Measurements from ENCODE around the gene PRMT1. TPM values are rescaled to one million over a fixed set of nuclear protein-coding genes. Genes with fewer than 3 reads are reported as not detected.

PRMT1 gene
- total and polyA plus RNA-seq, 9 of the 15 experiments (the other 6 are each of a cell fraction or from before 2014, with no cell fraction given), result 13.3 to 464 (median 326) TPM

DNA sequence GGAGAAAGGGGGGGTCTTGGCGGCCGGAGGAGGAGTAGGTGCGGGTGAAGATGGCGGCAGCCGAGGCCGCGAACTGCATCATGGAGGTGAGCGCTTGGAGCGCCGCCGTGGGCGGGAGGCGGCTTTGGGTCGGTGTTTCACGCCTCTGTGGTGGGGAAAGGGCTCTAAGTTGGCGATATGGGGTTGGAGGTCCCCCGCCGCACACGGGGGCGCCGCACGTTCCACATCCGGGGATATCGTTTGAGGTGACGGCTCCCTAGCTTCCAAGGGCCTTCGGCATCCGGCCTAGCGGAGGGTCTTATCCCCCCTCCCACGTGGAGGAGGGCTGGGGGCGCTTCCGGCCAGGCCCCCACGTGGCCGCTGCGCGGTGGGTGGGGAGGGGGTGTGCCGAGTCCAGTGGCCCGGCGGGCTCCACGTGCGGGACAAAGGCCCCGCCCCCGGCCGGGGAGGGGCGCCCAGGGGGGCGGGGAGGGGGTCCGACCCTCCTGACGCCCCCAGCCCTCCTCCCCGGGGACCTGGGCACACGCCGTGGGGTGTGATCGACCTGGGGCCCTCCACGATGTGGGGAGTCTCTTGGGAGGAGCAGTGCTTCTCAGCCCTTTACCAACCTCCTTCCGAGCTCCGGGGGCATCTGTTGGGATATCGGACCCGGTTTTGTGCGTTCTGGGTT lies at the start of gene PRMT1 (continued):
- TF ChIP-seq, protein P1, sequence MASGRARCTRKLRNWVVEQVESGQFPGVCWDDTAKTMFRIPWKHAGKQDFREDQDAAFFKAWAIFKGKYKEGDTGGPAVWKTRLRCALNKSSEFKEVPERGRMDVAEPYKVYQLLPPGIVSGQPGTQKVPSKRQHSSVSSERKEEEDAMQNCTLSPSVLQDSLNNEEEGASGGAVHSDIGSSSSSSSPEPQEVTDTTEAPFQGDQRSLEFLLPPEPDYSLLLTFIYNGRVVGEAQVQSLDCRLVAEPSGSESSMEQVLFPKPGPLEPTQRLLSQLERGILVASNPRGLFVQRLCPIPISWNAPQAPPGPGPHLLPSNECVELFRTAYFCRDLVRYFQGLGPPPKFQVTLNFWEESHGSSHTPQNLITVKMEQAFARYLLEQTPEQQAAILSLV (tag; IDR thresholded peaks at IDR 0.05), result no peak
- TF ChIP-seq BRCA1 (IDR thresholded peaks at IDR 0.05) (no peak), BRCA1 (CRISPR knock-in tag; IDR thresholded peaks at IDR 0.05) (no peak), RBM17 (IDR thresholded peaks at IDR 0.05; ENCODE audit: borderline replicate concordance, low read depth, low read length) (no peak), ZNF133 (CRISPR knock-in tag; IDR thresholded peaks at IDR 0.05) (no peak), TAF9B (IDR thresholded peaks at IDR 0.05; ENCODE audit: partially characterized antibody) (peak; percentile 82), ZNF583 (CRISPR knock-in tag; IDR thresholded peaks at IDR 0.05) (no peak), CC2D1A (IDR thresholded peaks at IDR 0.05) (no peak), COPS2 (conservative IDR thresholded peaks at IDR 0.05) (no peak), PHB2 (IDR thresholded peaks at IDR 0.05; ENCODE audit: low read depth) (no peak), BRF1 (IDR thresholded peaks at IDR 0.05; ENCODE audit: borderline replicate concordance, extremely low read depth, insufficient read length) (no peak), NFATC3 (IDR thresholded peaks at IDR 0.05) (no peak), POLR3A (IDR thresholded peaks at IDR 0.05; ENCODE audit: borderline replicate concordance, extremely low read depth, insufficient read depth, insufficient read length) (no peak), SP1 (CRISPR knock-in tag; IDR thresholded peaks at IDR 0.05) (no peak), SMARCE1 (IDR thresholded peaks at IDR 0.05) (no peak), GABPA (tag; conservative IDR thresholded peaks at IDR 0.05; ENCODE audit: low read depth) (peak; percentile 62), ZEB2 (IDR thresholded peaks at IDR 0.05) (no peak)
- TF ChIP-seq, protein P2, sequence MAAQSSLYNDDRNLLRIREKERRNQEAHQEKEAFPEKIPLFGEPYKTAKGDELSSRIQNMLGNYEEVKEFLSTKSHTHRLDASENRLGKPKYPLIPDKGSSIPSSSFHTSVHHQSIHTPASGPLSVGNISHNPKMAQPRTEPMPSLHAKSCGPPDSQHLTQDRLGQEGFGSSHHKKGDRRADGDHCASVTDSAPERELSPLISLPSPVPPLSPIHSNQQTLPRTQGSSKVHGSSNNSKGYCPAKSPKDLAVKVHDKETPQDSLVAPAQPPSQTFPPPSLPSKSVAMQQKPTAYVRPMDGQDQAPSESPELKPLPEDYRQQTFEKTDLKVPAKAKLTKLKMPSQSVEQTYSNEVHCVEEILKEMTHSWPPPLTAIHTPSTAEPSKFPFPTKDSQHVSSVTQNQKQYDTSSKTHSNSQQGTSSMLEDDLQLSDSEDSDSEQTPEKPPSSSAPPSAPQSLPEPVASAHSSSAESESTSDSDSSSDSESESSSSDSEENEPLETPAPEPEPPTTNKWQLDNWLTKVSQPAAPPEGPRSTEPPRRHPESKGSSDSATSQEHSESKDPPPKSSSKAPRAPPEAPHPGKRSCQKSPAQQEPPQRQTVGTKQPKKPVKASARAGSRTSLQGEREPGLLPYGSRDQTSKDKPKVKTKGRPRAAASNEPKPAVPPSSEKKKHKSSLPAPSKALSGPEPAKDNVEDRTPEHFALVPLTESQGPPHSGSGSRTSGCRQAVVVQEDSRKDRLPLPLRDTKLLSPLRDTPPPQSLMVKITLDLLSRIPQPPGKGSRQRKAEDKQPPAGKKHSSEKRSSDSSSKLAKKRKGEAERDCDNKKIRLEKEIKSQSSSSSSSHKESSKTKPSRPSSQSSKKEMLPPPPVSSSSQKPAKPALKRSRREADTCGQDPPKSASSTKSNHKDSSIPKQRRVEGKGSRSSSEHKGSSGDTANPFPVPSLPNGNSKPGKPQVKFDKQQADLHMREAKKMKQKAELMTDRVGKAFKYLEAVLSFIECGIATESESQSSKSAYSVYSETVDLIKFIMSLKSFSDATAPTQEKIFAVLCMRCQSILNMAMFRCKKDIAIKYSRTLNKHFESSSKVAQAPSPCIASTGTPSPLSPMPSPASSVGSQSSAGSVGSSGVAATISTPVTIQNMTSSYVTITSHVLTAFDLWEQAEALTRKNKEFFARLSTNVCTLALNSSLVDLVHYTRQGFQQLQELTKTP (IDR thresholded peaks at IDR 0.05; ENCODE audit: low read depth in 1 of 2, partially characterized antibody in 2 of 2), result no peak
- TF ChIP-seq, protein P3, sequence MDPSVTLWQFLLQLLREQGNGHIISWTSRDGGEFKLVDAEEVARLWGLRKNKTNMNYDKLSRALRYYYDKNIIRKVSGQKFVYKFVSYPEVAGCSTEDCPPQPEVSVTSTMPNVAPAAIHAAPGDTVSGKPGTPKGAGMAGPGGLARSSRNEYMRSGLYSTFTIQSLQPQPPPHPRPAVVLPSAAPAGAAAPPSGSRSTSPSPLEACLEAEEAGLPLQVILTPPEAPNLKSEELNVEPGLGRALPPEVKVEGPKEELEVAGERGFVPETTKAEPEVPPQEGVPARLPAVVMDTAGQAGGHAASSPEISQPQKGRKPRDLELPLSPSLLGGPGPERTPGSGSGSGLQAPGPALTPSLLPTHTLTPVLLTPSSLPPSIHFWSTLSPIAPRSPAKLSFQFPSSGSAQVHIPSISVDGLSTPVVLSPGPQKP (CRISPR knock-in tag; IDR thresholded peaks at IDR 0.05), result no peak
- TF ChIP-seq, protein P4, sequence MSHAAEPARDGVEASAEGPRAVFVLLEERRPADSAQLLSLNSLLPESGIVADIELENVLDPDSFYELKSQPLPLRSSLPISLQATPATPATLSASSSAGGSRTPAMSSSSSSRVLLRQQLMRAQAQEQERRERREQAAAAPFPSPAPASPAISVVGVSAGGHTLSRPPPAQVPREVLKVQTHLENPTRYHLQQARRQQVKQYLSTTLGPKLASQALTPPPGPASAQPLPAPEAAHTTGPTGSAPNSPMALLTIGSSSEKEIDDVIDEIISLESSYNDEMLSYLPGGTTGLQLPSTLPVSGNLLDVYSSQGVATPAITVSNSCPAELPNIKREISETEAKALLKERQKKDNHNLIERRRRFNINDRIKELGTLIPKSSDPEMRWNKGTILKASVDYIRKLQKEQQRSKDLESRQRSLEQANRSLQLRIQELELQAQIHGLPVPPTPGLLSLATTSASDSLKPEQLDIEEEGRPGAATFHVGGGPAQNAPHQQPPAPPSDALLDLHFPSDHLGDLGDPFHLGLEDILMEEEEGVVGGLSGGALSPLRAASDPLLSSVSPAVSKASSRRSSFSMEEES (CRISPR knock-in tag; IDR thresholded peaks at IDR 0.05), result no peak
- TF ChIP-seq, protein P5, sequence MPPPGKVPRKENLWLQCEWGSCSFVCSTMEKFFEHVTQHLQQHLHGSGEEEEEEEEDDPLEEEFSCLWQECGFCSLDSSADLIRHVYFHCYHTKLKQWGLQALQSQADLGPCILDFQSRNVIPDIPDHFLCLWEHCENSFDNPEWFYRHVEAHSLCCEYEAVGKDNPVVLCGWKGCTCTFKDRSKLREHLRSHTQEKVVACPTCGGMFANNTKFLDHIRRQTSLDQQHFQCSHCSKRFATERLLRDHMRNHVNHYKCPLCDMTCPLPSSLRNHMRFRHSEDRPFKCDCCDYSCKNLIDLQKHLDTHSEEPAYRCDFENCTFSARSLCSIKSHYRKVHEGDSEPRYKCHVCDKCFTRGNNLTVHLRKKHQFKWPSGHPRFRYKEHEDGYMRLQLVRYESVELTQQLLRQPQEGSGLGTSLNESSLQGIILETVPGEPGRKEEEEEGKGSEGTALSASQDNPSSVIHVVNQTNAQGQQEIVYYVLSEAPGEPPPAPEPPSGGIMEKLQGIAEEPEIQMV (tag; conservative IDR thresholded peaks at IDR 0.05; ENCODE audit: low read depth), result no peak
